HAP-1 (cell line): ENCODE measurements around the gene TSHR.
A peak's percentile ranks its signal among the peaks of the same experiment; 100 is the strongest.
"Not testable (repeated sequence)": the region's sequence is repeated elsewhere in the genome, so short reads cannot be mapped to it uniquely, and the experiment has no call there.

ENCODE experiments used
- DNase-seq, 2 experiments: peaks; one replicate each; pipeline ENCODE4 v3.0.0-alpha.2; 2016 to 2020; ENCODE audit warnings: low spot score in 2 of 2
- H3K27me3 ChIP-seq: fragments of 250-450 bp; sonication (Bioruptor Pico); 2 replicates; pipeline ENCODE4 v1.5.1; 2020; ENCODE audit warnings: low read depth, mild to moderate bottlenecking, moderate library complexity
- H3K36me3 ChIP-seq: fragments of 250-450 bp; sonication (Bioruptor Pico); replicated peaks from 2 replicates; pipeline ENCODE4 v1.5.1; 2020; ENCODE audit warnings: mild to moderate bottlenecking
- H3K4me1 ChIP-seq: fragments of 250-450 bp; sonication (Bioruptor Pico); 2 replicates; pipeline ENCODE4 v1.5.1; 2020; ENCODE audit warnings: mild to moderate bottlenecking
- H3K4me3 ChIP-seq: fragments of 250-450 bp; sonication (Bioruptor Pico); 2 replicates; pipeline ENCODE4 v1.5.1; 2020; ENCODE audit warnings: mild to moderate bottlenecking, moderate library complexity
- H3K9me3 ChIP-seq: fragments of 250-450 bp; sonication (Bioruptor Pico); 2 replicates; pipeline ENCODE4 v1.5.1; 2020; ENCODE audit warnings: mild to moderate bottlenecking, moderate library complexity
- in situ Hi-C: fragments of 300-500 bp; cut with MboI; formaldehyde crosslinking; loops from 3 replicates; pipeline ENCODE4 v1.14.3; 2020; ENCODE audit warnings: low sequenced_read_pairs, inconsistent platforms, mixed read lengths

TSHR gene

DNA sequence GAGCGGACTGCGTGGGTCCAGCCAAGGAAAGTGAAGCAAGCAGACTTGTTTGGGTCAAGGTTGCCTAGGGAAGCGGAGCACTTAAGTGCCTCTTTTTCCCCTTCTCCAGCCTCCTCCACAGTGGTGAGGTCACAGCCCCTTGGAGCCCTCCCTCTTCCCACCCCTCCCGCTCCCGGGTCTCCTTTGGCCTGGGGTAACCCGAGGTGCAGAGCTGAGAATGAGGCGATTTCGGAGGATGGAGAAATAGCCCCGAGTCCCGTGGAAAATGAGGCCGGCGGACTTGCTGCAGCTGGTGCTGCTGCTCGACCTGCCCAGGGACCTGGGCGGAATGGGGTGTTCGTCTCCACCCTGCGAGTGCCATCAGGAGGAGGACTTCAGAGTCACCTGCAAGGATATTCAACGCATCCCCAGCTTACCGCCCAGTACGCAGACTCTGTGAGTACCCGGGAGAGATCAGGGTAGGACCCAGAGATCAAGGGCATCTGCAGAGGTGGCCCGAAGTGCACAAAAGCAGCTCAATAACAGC, at the start of gene TSHR:
Gene TSHR (plus strand): TSS at position 206 of the 526 bp plus-strand sequence. CDS start 60 bp downstream, at position 266.
- Histone ChIP-seq H3K9me3 (no peaks in the 10 kb centered on the region), H3K36me3 (no peaks in the 10 kb centered on the region), H3K4me1 (no peaks in the 10 kb centered on the region), H3K4me3 (peak within 1 kb of the TSS; percentile 25), H3K27me3 (peaks cover 9% of the 10 kb centered on the region)
- DNase-seq, result no peak
- in situ Hi-C loops, result no loop called here

DNA sequence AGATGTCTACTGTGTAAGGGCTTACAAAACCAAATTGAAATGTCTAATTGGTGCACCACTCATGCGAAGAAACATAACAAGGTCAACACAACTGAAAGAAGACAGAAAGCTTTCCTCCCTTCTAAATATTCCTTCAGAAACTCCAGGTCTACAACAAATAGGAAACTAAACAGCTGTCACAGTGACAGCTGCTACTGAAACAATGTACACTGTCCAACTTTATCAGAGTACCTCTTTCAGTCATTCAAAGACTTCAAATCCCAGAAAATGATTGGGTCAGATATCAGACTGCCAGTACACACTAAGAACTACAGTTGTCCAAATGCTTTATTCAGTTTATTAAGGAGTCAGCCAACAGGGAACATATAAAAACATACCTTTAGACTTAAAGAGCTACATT, 49.1 kb upstream of the TSHR start:
- Histone ChIP-seq H3K36me3 (no peaks in the 10 kb centered on the region; the same call in 1 of the 2 replicates), H3K27me3 (no peaks in the 10 kb centered on the region), H3K4me1 (peaks cover 15% of the 10 kb centered on the region), H3K9me3 (no peaks in the 10 kb centered on the region), H3K4me3 (no peak overlapping the region)
- no peak for DNase-seq
- in situ Hi-C loops, result no loop called here

DNA sequence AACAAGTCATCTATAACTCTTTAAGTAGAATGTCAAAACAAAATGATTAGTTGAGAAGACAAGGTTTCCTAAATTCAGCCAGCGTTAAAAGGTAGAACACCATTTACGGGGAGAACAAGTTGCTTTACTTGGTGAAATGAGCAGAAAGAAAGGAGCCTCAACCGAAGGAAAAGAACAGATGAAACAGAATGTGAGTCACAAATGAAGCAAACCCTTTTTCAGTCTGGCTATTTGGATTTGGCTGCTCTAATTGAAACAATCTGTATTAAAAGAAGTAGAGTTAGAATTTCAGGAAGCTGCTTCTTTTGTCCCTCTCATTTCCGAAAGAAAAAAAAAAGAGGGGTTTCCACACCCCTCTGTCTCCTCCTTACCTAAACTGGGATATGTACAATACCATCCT, 48.5 kb upstream of the TSHR start:
- no peaks in the 10 kb centered on the region for H3K27me3 ChIP-seq
- no peak for DNase-seq
- in situ Hi-C loops, result no loop called here
- H3K36me3 ChIP-seq, result no peaks in the 10 kb centered on the region; the same call in 1 of the 2 replicates
- no peak overlapping the region for H3K4me3 ChIP-seq
- H3K9me3 ChIP-seq, result no peaks in the 10 kb centered on the region
- H3K4me1 ChIP-seq, result peaks cover 14% of the 10 kb centered on the region

DNA sequence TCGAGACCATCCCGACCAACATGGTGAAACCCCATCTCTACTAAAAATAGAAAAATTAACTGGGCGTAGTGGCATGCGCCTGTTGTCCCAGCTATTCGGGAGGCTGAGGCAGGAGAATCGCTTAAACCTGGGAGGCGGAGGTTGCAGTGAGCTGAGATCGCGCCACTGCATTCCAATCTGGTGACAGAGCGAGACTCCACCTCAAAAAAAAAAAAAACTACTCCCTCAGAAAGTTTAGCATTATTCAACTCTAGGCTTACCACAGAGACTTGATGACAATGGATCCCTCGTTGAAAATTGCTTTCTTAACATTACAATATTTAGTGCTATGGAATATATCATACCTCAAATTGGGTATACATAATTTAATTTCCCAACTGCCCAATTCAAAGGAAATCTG, 43.4 kb upstream of the TSHR start:
- in situ Hi-C loops, DNase-seq, H3K27me3 ChIP-seq, H3K36me3 ChIP-seq, H3K4me3 ChIP-seq, H3K4me1 ChIP-seq, H3K9me3 ChIP-seq: not testable (repeated sequence)

DNA sequence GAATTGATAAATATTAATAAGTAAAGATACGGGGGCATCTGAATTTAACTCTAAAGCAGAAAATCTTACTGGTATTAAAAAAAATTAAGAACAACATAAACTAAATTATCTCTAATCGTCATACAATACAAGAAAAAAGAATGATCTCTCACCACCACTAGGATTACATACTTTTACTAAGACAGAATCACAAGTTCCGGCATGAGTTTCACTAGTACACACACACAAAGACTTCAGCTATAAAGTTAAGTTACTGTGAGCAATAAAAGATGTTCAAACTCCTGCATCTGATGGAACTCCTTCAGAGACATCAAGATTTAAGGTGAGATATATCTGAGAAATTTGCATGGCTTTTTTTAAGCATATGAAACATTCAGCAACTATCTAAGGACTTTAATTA, 35.8 kb upstream of the TSHR start:
- Histone ChIP-seq H3K4me1 (peaks cover 3% of the 10 kb centered on the region; the same call in 1 of the 2 replicates), H3K9me3 (no peaks in the 10 kb centered on the region), H3K27me3 (no peaks in the 10 kb centered on the region), H3K36me3 (0 out of 2 replicates have a peak, but pooled peaks cover 2% of the 10 kb centered on the region), H3K4me3 (no peak overlapping the region)
- in situ Hi-C loops, result no loop called here
- DNase-seq, result no peak

DNA sequence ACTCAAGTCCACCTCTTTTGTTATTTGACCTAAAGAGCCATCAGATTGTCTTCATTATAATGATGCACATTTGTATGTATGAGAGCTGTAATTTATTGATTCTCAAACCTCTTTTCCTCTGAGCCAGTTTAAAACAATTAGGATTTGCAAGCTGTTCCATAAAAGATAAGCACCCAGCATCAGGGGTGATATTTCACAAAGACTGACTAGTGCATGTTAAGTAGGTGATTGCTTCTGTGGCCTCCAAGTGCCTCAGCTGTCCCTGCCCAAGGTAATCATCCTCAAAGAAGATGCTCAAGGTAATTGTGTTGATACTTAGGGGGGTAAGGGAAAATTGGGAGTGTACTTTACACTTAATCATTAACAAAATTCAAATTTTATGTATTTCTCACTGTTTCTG, 32.1 kb upstream of the TSHR start:
- no peaks in the 10 kb centered on the region for H3K36me3 ChIP-seq
- H3K27me3 ChIP-seq, result no peaks in the 10 kb centered on the region
- peaks cover 3% of the 10 kb centered on the region; the same call in 1 of the 2 replicates for H3K4me1 ChIP-seq
- peak in 1 of 2 experiments; percentile 19 for DNase-seq
- H3K4me3 ChIP-seq, result no peak overlapping the region
- H3K9me3 ChIP-seq, result no peaks in the 10 kb centered on the region
- in situ Hi-C loops, result no loop called here

DNA sequence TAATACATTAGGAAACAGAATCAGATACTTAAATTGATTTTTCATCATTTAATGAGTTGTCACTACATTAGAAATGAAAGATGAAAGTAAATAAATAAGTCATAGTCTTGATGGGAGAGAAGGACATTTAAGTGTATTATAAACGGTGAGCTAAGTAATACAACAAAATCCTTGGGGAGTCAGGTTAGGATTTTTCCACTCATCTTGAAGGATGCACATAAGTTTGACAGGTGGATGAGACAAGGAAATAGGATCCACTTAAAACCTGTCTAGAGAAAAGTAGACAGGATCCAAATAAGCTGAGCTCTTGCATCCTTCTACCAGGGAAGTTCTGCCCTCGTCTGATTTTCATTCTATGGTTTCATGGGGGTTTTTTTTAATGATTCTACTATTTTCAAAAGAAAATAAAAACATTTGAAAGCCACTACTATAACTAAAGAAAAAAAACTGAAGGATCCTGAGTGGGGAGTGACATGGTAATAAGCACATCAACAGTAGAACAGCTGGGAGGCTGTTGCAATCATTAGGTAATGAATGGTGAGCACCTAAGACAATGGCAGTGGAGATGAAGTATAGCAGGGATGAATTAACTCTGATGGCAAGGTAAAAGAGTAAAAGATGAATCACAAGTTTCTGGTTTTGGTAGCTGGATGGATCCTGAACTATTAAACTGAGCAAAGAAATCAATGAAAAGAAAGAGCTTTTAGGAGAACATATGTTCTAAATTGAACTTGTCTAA, 30.9 kb upstream of the TSHR start:
- no peaks in the 10 kb centered on the region for H3K9me3 ChIP-seq
- peaks cover 3% of the 10 kb centered on the region; the same call in 1 of the 2 replicates for H3K4me1 ChIP-seq
- no peak overlapping the region for H3K4me3 ChIP-seq
- H3K27me3 ChIP-seq, result no peaks in the 10 kb centered on the region
- no peak for DNase-seq
- no peaks in the 10 kb centered on the region for H3K36me3 ChIP-seq
- in situ Hi-C loops, result no loop called here

DNA sequence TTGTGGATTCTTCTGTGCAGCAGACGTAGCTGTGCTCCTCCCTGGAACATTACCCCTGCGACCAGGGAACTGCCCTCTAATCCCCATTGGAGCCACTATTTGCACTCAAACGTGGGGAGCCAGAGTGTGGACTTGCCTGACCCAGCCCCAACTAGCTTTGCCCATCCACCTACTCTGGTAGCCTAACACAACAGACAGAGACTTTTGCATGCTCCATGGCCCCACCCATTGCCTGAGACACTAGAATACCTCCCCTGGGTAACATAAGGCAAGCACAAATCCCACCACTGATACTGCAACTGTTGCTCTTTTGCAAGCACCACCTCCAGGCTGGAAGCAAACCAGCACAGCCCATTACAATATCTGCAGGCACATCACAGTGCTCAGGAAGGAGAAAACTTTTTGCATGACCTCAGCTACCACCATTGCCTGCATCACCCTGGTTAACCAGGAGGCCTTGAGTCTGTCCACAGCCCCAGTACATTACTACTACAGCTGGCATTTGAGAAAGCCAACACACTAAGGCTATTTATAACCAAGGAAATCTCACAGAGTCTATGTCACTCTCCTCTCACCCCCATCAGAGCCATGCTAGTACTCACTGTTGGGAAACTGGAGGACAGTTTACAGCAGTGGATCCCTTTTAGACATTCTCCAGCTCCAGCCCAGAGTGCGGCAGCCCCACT, 28.9 kb upstream of the TSHR start:
- no peak for DNase-seq
- H3K36me3 ChIP-seq, result no peaks in the 10 kb centered on the region
- H3K4me3 ChIP-seq, result no peak overlapping the region
- H3K9me3 ChIP-seq, result no peaks in the 10 kb centered on the region
- in situ Hi-C loops, result no loop called here
- no peaks in the 10 kb centered on the region for H3K27me3 ChIP-seq
- H3K4me1 ChIP-seq, result peaks cover 3% of the 10 kb centered on the region; the same call in 1 of the 2 replicates

DNA sequence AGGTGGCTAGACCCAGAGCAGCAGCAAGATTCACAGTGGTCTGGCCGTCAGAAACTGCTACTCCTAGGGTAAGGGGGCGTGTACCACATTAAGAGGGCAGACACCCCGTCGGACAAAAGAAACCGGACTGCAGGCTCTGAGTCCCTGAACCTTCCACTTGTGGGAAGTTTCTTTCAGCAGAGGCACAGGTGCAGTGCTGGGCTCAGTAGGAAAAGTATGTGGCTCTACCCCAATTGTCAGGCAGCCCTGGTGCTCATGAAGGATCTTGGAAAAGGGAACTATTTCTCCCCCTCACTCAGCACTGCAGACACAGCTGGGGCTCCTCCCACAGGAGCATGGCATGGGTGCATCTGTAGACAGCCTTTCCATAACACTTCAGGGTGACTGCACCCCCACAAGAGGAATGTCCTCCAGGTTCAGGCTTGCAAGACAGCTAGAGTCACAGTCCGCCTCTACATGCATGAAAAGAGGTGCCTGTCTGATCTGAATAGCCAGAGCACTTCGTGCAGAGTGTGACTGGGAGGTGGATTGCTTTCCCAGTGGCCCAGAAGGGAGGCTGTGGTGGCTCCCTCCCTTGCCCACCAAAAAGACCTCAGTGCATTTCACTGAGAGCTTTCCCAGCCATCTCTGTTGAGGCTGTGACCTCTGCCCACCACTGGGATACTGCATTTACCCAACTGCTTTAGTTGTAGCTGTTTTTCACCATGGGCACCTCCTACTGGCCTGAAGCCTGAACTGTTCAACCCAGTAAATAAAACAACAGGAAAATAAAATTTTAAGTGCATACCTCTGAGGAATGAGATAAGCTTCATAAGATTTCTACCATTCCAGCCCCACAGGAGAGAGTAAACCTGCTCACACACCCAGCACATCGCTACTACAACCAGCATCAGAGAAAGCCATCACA, 28.1 kb upstream of the TSHR start:
- Histone ChIP-seq H3K36me3 (no peaks in the 10 kb centered on the region), H3K4me3 (no peak overlapping the region), H3K4me1 (peaks cover 3% of the 10 kb centered on the region; the same call in 1 of the 2 replicates), H3K27me3 (no peaks in the 10 kb centered on the region), H3K9me3 (no peaks in the 10 kb centered on the region)
- DNase-seq, result no peak
- in situ Hi-C loops, result no loop called here

DNA sequence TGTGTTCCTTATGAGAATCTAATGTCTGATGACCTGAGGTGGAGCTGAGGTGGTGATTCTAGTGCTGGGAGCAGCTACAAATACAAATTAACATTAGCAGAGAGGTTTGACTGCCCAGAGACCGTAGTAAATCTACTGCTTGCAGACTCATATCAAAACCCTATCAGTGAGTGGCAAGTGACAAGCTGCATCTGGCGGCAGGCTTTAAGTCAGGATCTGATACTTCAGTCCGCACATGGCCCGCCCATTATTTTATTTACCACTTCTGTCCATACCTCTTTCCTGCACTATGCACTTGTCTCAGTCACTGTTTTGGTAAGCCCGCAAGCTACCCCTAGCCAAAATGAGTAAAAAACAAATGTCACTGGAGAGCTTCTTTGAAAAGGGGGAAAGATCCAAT, 25.3 kb upstream of the TSHR start:
- Histone ChIP-seq H3K4me1 (no peaks in the 10 kb centered on the region), H3K9me3 (no peaks in the 10 kb centered on the region), H3K4me3 (no peak overlapping the region), H3K27me3 (no peaks in the 10 kb centered on the region), H3K36me3 (no peaks in the 10 kb centered on the region)
- DNase-seq, result no peak
- in situ Hi-C loops, result no loop called here

DNA sequence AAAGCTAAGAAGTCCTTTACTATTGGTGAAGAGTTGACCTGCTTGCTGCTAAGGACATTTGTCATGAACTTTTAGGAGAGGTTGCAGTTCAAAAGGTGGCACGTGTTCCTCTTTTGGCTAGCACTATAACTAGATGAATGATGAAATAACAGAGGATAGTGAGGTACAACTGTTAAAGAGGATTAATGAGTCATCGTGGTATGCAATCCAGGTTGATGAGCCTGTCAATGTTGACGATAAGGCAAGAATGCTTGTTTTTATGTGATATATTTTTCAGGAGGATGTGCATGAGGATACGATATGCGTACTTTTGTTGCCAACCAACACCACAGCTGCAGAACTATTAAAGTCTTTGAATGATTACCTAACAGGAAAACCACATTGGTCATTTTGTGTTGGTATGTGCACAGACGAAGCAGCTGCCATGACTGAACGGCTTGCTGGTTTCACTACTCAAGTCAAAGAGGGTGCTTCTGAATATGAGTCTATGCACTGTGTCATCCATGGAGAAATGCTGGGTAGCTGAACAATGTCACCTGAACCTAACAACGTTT, 24.5 kb upstream of the TSHR start:
- H3K27me3 ChIP-seq, result no peaks in the 10 kb centered on the region
- H3K36me3 ChIP-seq, result no peaks in the 10 kb centered on the region
- in situ Hi-C loops, result no loop called here
- no peaks in the 10 kb centered on the region for H3K9me3 ChIP-seq
- no peak for DNase-seq
- no peak overlapping the region for H3K4me3 ChIP-seq
- H3K4me1 ChIP-seq, result no peaks in the 10 kb centered on the region

DNA sequence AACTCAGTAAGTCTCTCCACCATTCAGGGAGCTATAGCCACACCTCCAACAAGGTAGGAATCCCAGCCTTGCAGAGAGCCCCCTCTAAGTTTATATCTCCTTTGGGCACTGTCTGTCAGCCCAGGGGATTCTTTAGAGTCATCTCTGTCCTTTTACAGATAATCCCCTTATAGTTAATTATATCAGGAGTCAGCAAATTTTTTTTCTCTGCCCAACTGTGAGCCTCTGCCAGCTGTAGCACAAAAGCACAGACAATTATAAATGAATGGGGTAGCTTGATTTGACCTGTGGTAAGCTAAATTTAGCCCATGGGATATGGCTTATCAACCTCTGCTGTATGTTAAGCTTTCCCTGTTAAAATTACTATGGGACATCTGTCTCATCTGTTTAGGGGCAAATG, 22.1 kb upstream of the TSHR start:
- Histone ChIP-seq H3K27me3 (no peaks in the 10 kb centered on the region), H3K4me1 (no peaks in the 10 kb centered on the region), H3K9me3 (no peaks in the 10 kb centered on the region), H3K36me3 (no peaks in the 10 kb centered on the region; the same call in 1 of the 2 replicates), H3K4me3 (no peak overlapping the region)
- in situ Hi-C loops, result no loop called here
- DNase-seq, result no peak

DNA sequence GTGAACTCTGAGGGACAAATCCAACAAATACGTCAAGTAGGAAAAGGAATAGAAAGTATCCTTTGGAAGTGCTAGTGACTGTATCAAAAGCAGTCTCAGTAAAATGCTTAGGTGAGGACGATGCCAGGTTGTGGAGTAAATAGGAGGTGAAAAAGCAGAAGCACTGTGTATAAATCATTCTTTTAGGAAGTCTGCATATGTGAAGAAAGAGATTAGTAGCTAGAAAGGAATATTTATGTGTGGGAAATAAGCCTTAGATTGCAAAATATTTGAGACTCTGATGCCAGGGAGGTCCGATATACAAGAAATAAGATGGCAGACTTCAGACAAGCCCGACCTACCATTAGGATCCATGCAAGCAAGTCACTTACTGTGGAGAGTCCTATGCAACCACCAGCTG, 21.7 kb upstream of the TSHR start:
- Histone ChIP-seq H3K9me3 (no peaks in the 10 kb centered on the region), H3K4me1 (no peaks in the 10 kb centered on the region), H3K36me3 (no peaks in the 10 kb centered on the region; the same call in 1 of the 2 replicates), H3K27me3 (no peaks in the 10 kb centered on the region), H3K4me3 (no peak overlapping the region)
- in situ Hi-C loops, result no loop called here
- DNase-seq, result no peak
